GM12878 (cell line): ENCODE data around the gene OR7A5. TPM values are rescaled to one million over a fixed set of nuclear protein-coding genes. Genes with fewer than 3 reads are reported as not detected.

Source experiments
- ATAC-seq: fragments of 200-7000 bp; cut with Tn5 transposase; 3 replicates; pipeline ENCODE4 v1.9.1; 2020; ENCODE audit warnings: mild to moderate bottlenecking, moderate library complexity
- BruUV-seq: library from RNA; stranded (reverse); fragments of 400-500 nt; replicated peaks from 2 replicates; lab custom pipeline; 2021; lab: Mats Ljungman, UMichigan
- CTCF ChIA-PET: fragments of 300-600 bp; sonication (Branson Sonifier 250); formaldehyde crosslinking; extraction: SDS; loops from one replicate; lab custom pipeline; 2021; ENCODE audit warnings: inconsistent platforms; lab: Yijun Ruan, JAX
- POLR2A ChIA-PET: fragments of 350-600 bp; formaldehyde crosslinking; extraction: SDS; loops from one replicate; lab custom pipeline; 2021; ENCODE audit warnings: inconsistent platforms; lab: Charles Lee
- RAD21 ChIA-PET: fragments of 300-600 bp; sonication (Branson Sonifier 250); formaldehyde crosslinking; loops from one replicate; lab custom pipeline; 2023; ENCODE audit warnings: antibody characterized with exemption; ENCODE audit not compliant: unreplicated experiment; lab: Charles Lee
- SMC1A ChIA-PET: fragments of 300-600 bp; sonication (Branson Sonifier 250); formaldehyde crosslinking; loops from one replicate; lab custom pipeline; 2023; ENCODE audit not compliant: unreplicated experiment, uncharacterized antibody; lab: Charles Lee
- DNase-seq: peaks from one replicate; pipeline ENCODE4 v3.0.0-alpha.2; 2011; ENCODE audit warnings: low read depth, low spot score
- FAIRE-seq: peaks from 3 replicates; lab custom pipeline; 2011; peaks lifted over from hg19 to GRCh38; lab: Jason Lieb, UNC
- H2AFZ ChIP-seq: 2 replicates; pipeline ENCODE4 v1.6.0; 2011; ENCODE audit warnings: low read depth, low read length, control low read depth; ENCODE audit not compliant: control insufficient read depth
- H3K27ac ChIP-seq: 2 replicates; pipeline ENCODE4 v1.5.1; 2011; ENCODE audit warnings: control low read depth; ENCODE audit not compliant: control insufficient read depth, insufficient read depth
- H3K27me3 ChIP-seq, 2 experiments: replicated peaks in 1 of 2; 2 replicates each; pipeline versions ENCODE4 v1.6.0 to v1.6.1; 2011; ENCODE audit warnings: low read length in 1 of 2; ENCODE audit not compliant: control insufficient read depth in 2 of 2, insufficient read depth in 2 of 2
- H3K36me3 ChIP-seq, 2 experiments: 2 replicates each; pipeline ENCODE4 v1.5.1; 2011; ENCODE audit warnings: low read length in 1 of 2; ENCODE audit not compliant: control insufficient read depth in 2 of 2, insufficient read depth in 2 of 2
- H3K4me1 ChIP-seq: 2 replicates; pipeline ENCODE4 v1.6.1; 2011; ENCODE audit warnings: mild to moderate bottlenecking, low read length, moderate library complexity, mixed read lengths; ENCODE audit not compliant: control insufficient read depth, insufficient read depth
- H3K4me2 ChIP-seq: 2 replicates; pipeline ENCODE4 v1.6.0; 2011; ENCODE audit warnings: control low read depth; ENCODE audit not compliant: control insufficient read depth, insufficient read depth
- H3K4me3 ChIP-seq: fragments of 200-600 bp; sonication (generic); 2 replicates; pipeline ENCODE4 v1.5.1; 2016
- H3K79me2 ChIP-seq: 2 replicates; pipeline ENCODE4 v1.6.0; 2011; ENCODE audit warnings: low read length; ENCODE audit not compliant: control insufficient read depth, insufficient read depth
- H3K9ac ChIP-seq: 2 replicates; pipeline ENCODE4 v1.8.0; 2011; ENCODE audit warnings: low read length, control low read depth, mixed read lengths; ENCODE audit not compliant: control insufficient read depth, insufficient read depth
- H3K9me3 ChIP-seq: replicated peaks from 3 replicates; pipeline ENCODE4 v1.5.1; 2011; ENCODE audit warnings: mild to moderate bottlenecking, low read length; ENCODE audit not compliant: control insufficient read depth, insufficient read depth
- H4K20me1 ChIP-seq: 2 replicates; pipeline ENCODE4 v1.6.0; 2011; ENCODE audit not compliant: control insufficient read depth, insufficient read depth
- HCFC1 ChIP-seq: fragments of 150-350 bp; IDR thresholded peaks from 2 replicates; pipeline ENCODE4 v1.6.1; 2014; ENCODE audit warnings: low read length
- IKZF2 ChIP-seq, 2 experiments: fragments of 450-650 bp; IDR thresholded peaks; 2 replicates each; pipeline ENCODE4 v1.6.1; 2017; ENCODE audit warnings: mild to moderate bottlenecking in 2 of 2, moderate library complexity in 2 of 2
- LARP7 ChIP-seq: fragments of 450-650 bp; IDR thresholded peaks from 2 replicates; pipeline ENCODE4 v1.6.1; 2017; ENCODE audit warnings: mild to moderate bottlenecking
- NBN ChIP-seq: fragments of 450-650 bp; IDR thresholded peaks from 2 replicates; pipeline ENCODE4 v1.6.1; 2016
- PAX5 ChIP-seq: IDR thresholded peaks from 2 replicates; pipeline ENCODE4 v1.6.1; 2011; ENCODE audit warnings: low read depth, low read length, borderline replicate concordance
- PRDM15 ChIP-seq: fragments of 450-650 bp; formaldehyde crosslinking; IDR thresholded peaks from 2 replicates; pipeline ENCODE4 v1.4.0; 2020; ENCODE audit warnings: mild to moderate bottlenecking, moderate library complexity
- REST ChIP-seq: IDR thresholded peaks from 2 replicates; pipeline ENCODE4 v1.6.1; 2012; ENCODE audit warnings: mild to moderate bottlenecking, low read depth, low read length
- SMC3 ChIP-seq: IDR thresholded peaks from 2 replicates; pipeline ENCODE4 v1.6.1; 2011; ENCODE audit warnings: low read length, improper control_type of control experiment, borderline replicate concordance
- SP1 ChIP-seq: IDR thresholded peaks from one replicate; pipeline ENCODE4 v1.6.1; 2011; ENCODE audit warnings: low read depth, low read length
- SREBF2 ChIP-seq: IDR thresholded peaks from 2 replicates; pipeline ENCODE4 v1.6.1; 2012; ENCODE audit warnings: mild to moderate bottlenecking, low read length
- SUPT20H ChIP-seq: IDR thresholded peaks from 2 replicates; pipeline ENCODE4 v1.6.1; 2011; ENCODE audit warnings: low read depth, mild to moderate bottlenecking, low read length, moderate library complexity, borderline replicate concordance; ENCODE audit not compliant: control insufficient read depth
- ZNF274 ChIP-seq: IDR thresholded peaks from one replicate; pipeline ENCODE4 v1.8.0; 2011; ENCODE audit not compliant: insufficient read length, insufficient read depth
- WGBS: methylation state at CpG from one replicate; pipeline ENCODE4 v1.1.6; 2016; ENCODE audit warnings: low lambda C conversion rate; ENCODE audit not compliant: insufficient replicate concordance, insufficient coverage; ENCODE audit errors: missing lambda C conversion rate; 5-methylcytosine and 5-hydroxymethylcytosine counted together
- in situ Hi-C: fragments of 300-500 bp; cut with MboI; formaldehyde crosslinking; loops from 9 replicates; pipeline ENCODE4 v1.14.3; 2018; ENCODE audit warnings: mixed read lengths
- intact Hi-C: fragments of 100-400 bp; cut with micrococcal nuclease; formaldehyde crosslinking; loops from one replicate; pipeline ENCODE4 v1.14.2; 2022; ENCODE audit not compliant: unreplicated experiment
- polyA plus RNA-seq, 11 experiments: library from polyadenylated mRNA; depleted of rRNA in 4 of 11; unstranded in 6 of 11; stranded (reverse) in 5 of 11; fragments of >200 nt; fragmentation: Nextera tagmentation in 4 of 11; fragmentation: Illumina TruSeq in 1 of 11; extraction: Ambion mirVana in 4 of 11; extraction: Trizol in 1 of 11; gene quantifications; 1 replicate in 1 of 11; 2 replicates in 10 of 11; pipeline versions ENCODE4 v1.2.1 to v1.2.3, GENCODE V29; 2011 to 2016; ENCODE audit warnings: inconsistent platforms in 2 of 11, missing spikeins in 2 of 11, low read depth in 1 of 11
- total RNA-seq, 4 experiments: library from RNA; depleted of rRNA in 3 of 4; stranded (reverse); fragments of >200 nt in 3 of 4; fragmentation: Illumina TruSeq in 1 of 4; extraction: Trizol in 1 of 4; gene quantifications; 2 replicates each; pipeline versions ENCODE4 v1.2.1 to v1.2.3, GENCODE V29; 2013 to 2021

The OR7A5 gene
- total and polyA plus RNA-seq, 10 of the 15 experiments (the other 5 are each of a cell fraction or from before 2014, with no cell fraction given) = not detected

GRCh38 chr19:14868497-14868896 is 33.5 kb upstream of the OR7A5 start (continued):
- TF ChIP-seq SUPT20H (no peak), PRDM15 (CRISPR knock-in tag) (no peak)

GRCh38 chr19:14848822-14849221 is 13.8 kb upstream of the OR7A5 start, which contains the start of gene OR7A10:
OR7A10 (minus strand) TSS chr19:14848922; CDS start chr19:14841877, 7,045 bp downstream.
- CTCF ChIA-PET = no interaction called here
- Histone ChIP-seq H3K4me1 (no peaks in the 10 kb centered on the region), H3K9ac (no peak within 1 kb of the TSS), H3K4me2 (no peak within 1 kb of the TSS), H3K27me3 (no peaks in the 10 kb centered on the region), H3K9me3 (no peaks in the 10 kb centered on the region), H3K4me3 (no peak within 1 kb of the TSS), H4K20me1 (no peaks in the 10 kb centered on the region)
- RAD21 ChIA-PET = no interaction called here
- ATAC-seq (no peak), DNase-seq (no peak)
- POLR2A ChIA-PET = no interaction called here
- intact Hi-C loops = no loop called here
- TF ChIP-seq HCFC1 (no peak), SREBF2 (no peak), PAX5 (no peak), SMC3 (no peak), REST (no peak), IKZF2 (IDR thresholded peaks at IDR 0.05) (no peak), NBN (no peak), ZNF274 (no peak), SP1 (no peak), LARP7 (no peak)
- TF ChIP-seq, all 136 proteins: peak for 0
- SMC1A ChIA-PET = no interaction called here
- FAIRE-seq = no peak
- WGBS = 23% methylated on average over 5 of the region's 5 CpGs
- Histone ChIP-seq H3K36me3 (no peaks in the 10 kb centered on the region), H3K27ac (no peak within 1 kb of the TSS), H3K79me2 (no peaks in the 10 kb centered on the region), H2AFZ (no peak within 1 kb of the TSS)
- BruUV-seq = no TSS peak
- in situ Hi-C loops = no loop called here
